ENCODE measurements around the gene STX7. TPM values are rescaled to one million over a fixed set of nuclear protein-coding genes. Genes with fewer than 3 reads are reported as not detected.
"Not testable (repeated sequence)": the region's sequence is repeated elsewhere in the genome, so short reads cannot be mapped to it uniquely, and the experiment has no call there.

Gene STX7
- 47.2 and 61.5 TPM in 2 replicates for total RNA-seq (2014; rRNA removed; shearing (Covaris generic))
- polyA plus RNA-seq (2016; fragmentation: Nextera tagmentation; extraction: Ambion mirVana) = 52.9 and 59.8 TPM in 2 replicates

- peak within 1 kb of the TSS; percentile 96 for H3K4me2 ChIP-seq (ENCODE audit: unreplicated experiment)
- no peaks in the 10 kb centered on the region for H3K9me2 ChIP-seq (ENCODE audit: insufficient read depth)
- H3F3A ChIP-seq (ENCODE audit: insufficient read depth) = peaks cover 16% of the 10 kb centered on the region
- H3K36me3 ChIP-seq (ENCODE audit: low read depth) = no peaks in the 10 kb centered on the region
- in situ Hi-C loops (cut with MboI) = no loop called here
- no peaks in the 10 kb centered on the region for H3K9me3 ChIP-seq (ENCODE audit: low read depth)
- DNase-seq = peak; percentile 96
- H3K9ac ChIP-seq = peak within 1 kb of the TSS; percentile 87
- no peak for TF ChIP-seq EZH2 (IDR thresholded peaks at IDR 0.05; ENCODE audit: insufficient read depth, poor library complexity, severe bottlenecking)
- no peak for TF ChIP-seq EZH2phosphoT487 (IDR thresholded peaks at IDR 0.05; ENCODE audit: insufficient read depth, low read depth)
- peaks cover 49% of the 10 kb centered on the region for H3K79me2 ChIP-seq (ENCODE audit: insufficient read depth)
- peaks cover 3% of the 10 kb centered on the region for H4K20me1 ChIP-seq (ENCODE audit: insufficient read depth)
- H3K27me3 ChIP-seq (replicated peaks; ENCODE audit: insufficient read depth) = no peaks in the 10 kb centered on the region
- peak within 1 kb of the TSS; percentile 72 for H3K27ac ChIP-seq
- peak within 1 kb of the TSS; percentile 94 for H2AFZ ChIP-seq
- WGBS, 2 experiments (ENCODE audit: low coverage in 1 of 2, low lambda C conversion rate in 2 of 2, missing lambda C conversion rate in 2 of 2) = 1 to 2% methylated on average over 50 to 55 of the region's 67 CpGs
- H3K4me3 ChIP-seq = peak within 1 kb of the TSS; percentile 93
- H3K4me1 ChIP-seq (ENCODE audit: insufficient read depth) = peaks cover 33% of the 10 kb centered on the region
Measured at GRCh38 chr6:132512638-132513632, at the start of gene STX7. Gene STX7, minus strand, starts transcription at chr6:132513116. Its CDS starts 9,586 bp downstream, at chr6:132503530.

DNA sequence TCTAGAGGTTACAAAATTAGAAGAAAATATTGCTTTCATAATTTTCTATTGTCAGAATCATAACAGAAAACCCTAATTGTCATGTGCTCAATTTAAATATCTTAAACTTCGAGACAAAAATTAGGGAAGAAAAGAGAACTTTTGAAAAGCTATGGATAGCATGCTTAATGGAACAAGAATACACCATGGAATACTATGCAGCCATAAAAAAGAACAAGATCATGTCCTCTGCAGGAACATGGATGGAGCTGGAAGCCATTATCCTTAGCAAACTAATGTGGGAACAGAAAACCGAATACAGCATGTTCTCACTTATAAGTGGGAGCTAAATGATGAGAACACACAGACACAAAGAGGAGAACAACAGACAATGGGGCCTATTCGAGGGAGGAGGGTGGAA, 47.2 kb upstream of the STX7 start:
- H3K79me2 ChIP-seq (ENCODE audit: insufficient read depth); H3K9me3 ChIP-seq (ENCODE audit: low read depth); H3K4me2 ChIP-seq (ENCODE audit: unreplicated experiment); H3K4me1 ChIP-seq (ENCODE audit: insufficient read depth); H3F3A ChIP-seq (ENCODE audit: insufficient read depth); H3K9ac ChIP-seq; H3K4me3 ChIP-seq; in situ Hi-C loops (cut with MboI); H3K27ac ChIP-seq; H4K20me1 ChIP-seq (ENCODE audit: insufficient read depth); H3K36me3 ChIP-seq (ENCODE audit: low read depth); DNase-seq; H3K9me2 ChIP-seq (ENCODE audit: insufficient read depth); H2AFZ ChIP-seq: not testable (repeated sequence)
- 20 to 23% methylated on average over 3 of the region's 3 CpGs for WGBS, 2 experiments (ENCODE audit: low coverage in 1 of 2, low lambda C conversion rate in 2 of 2, missing lambda C conversion rate in 2 of 2)
- peaks cover 37% of the 10 kb centered on the region for H3K27me3 ChIP-seq (replicated peaks; ENCODE audit: insufficient read depth)

GRCh38 chr6:132552372-132552771, 39.5 kb upstream of the STX7 start, which contains the start of gene TAAR8:
Gene TAAR8, plus strand, starts transcription at chr6:132552672. Its CDS starts 21 bp downstream, at chr6:132552693.
- Histone ChIP-seq H3K36me3 (ENCODE audit: low read depth) (no peaks in the 10 kb centered on the region), H3K79me2 (ENCODE audit: insufficient read depth) (no peaks in the 10 kb centered on the region), H3K27ac (no peak within 1 kb of the TSS), H3F3A (ENCODE audit: insufficient read depth) (no peaks in the 10 kb centered on the region), H3K4me1 (ENCODE audit: insufficient read depth) (no peaks in the 10 kb centered on the region), H3K9me3 (ENCODE audit: low read depth) (no peaks in the 10 kb centered on the region), H3K4me2 (ENCODE audit: unreplicated experiment) (no peak within 1 kb of the TSS), H2AFZ (no peak within 1 kb of the TSS), H3K4me3 (no peak within 1 kb of the TSS), H3K9ac (no peak within 1 kb of the TSS), H4K20me1 (ENCODE audit: insufficient read depth) (no peaks in the 10 kb centered on the region), H3K27me3 (replicated peaks; ENCODE audit: insufficient read depth) (peaks cover 60% of the 10 kb centered on the region), H3K9me2 (ENCODE audit: insufficient read depth) (no peaks in the 10 kb centered on the region)
- no peak for TF ChIP-seq EZH2phosphoT487 (IDR thresholded peaks at IDR 0.05; ENCODE audit: insufficient read depth, low read depth)
- TF ChIP-seq EZH2 (IDR thresholded peaks at IDR 0.05; ENCODE audit: insufficient read depth, poor library complexity, severe bottlenecking) = no peak
- 80 to 81% methylated on average over 2 of the region's 2 CpGs for WGBS, 2 experiments (ENCODE audit: low coverage in 1 of 2, low lambda C conversion rate in 2 of 2, missing lambda C conversion rate in 2 of 2)
- in situ Hi-C loops (cut with MboI) = no loop called here
- DNase-seq = no peak

DNA sequence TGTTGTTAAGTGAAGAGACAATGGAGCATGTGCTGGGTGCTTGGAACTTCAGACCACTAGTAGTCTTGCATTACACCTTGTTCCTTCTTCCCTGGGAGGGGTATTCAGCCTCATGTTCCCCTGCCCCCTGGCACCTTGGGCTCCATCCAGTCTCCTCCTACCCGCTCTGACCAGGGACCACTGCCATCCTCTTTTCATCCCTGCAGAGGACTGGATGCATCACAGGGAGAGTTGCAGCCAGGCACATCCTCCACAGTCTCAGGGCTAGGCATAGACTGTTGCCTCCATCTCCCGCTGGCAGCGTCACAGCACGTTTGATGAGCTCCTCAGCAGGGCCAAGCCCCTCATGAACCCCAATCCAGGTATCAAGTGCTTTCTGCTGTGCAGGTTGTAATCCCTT, 38.3 kb upstream of the STX7 start:
- peaks cover 55% of the 10 kb centered on the region for H3K27me3 ChIP-seq (replicated peaks; ENCODE audit: insufficient read depth)
- 41 to 45% methylated on average over 4 of the region's 4 CpGs for WGBS, 2 experiments (ENCODE audit: low coverage in 1 of 2, low lambda C conversion rate in 2 of 2, missing lambda C conversion rate in 2 of 2)
- no peak for DNase-seq

More for the DNA sequence above, 38.3 kb upstream of the STX7 start:
- H3K9me2 ChIP-seq (ENCODE audit: insufficient read depth) = no peaks in the 10 kb centered on the region
- no peaks in the 10 kb centered on the region for H3K79me2 ChIP-seq (ENCODE audit: insufficient read depth)
- no peak overlapping the region for H3K4me2 ChIP-seq (ENCODE audit: unreplicated experiment)
- H3K4me1 ChIP-seq (ENCODE audit: insufficient read depth) = no peaks in the 10 kb centered on the region
- H3K9ac ChIP-seq = no peak overlapping the region
- H3K27ac ChIP-seq = no peak overlapping the region
- H3K9me3 ChIP-seq (ENCODE audit: low read depth) = no peaks in the 10 kb centered on the region
- in situ Hi-C loops (cut with MboI) = no loop called here
- no peaks in the 10 kb centered on the region for H4K20me1 ChIP-seq (ENCODE audit: insufficient read depth)
- no peak overlapping the region for H2AFZ ChIP-seq
- no peak overlapping the region for H3K4me3 ChIP-seq
- no peaks in the 10 kb centered on the region for H3K36me3 ChIP-seq (ENCODE audit: low read depth)
- H3F3A ChIP-seq (ENCODE audit: insufficient read depth) = no peaks in the 10 kb centered on the region
- TF ChIP-seq EZH2 (IDR thresholded peaks at IDR 0.05; ENCODE audit: insufficient read depth, poor library complexity, severe bottlenecking) = no peak
- TF ChIP-seq EZH2phosphoT487 (IDR thresholded peaks at IDR 0.05; ENCODE audit: insufficient read depth, low read depth) = no peak

All from GM23248 (cell line).